ENCODE measurements around the gene ARFGEF3.

The ARFGEF3 gene

DNA sequence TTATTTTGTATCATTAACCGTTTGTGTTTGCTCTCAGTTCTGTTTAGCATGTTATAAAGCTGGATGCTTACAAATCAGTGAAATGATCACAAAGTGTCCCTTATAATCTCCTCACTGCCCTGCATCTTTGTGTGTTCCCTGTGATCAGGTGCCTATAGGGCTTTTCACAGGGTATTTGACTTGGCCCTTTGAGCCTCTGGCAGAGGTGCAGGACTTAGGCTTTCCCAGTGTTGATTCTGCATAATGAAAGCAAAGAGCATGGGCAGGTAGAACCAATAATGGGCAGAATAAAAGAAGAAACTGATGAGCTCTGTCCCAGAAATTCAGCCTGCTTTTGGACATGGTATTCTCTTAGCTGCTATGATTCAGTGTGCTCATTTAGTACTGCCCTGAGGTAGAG, 73.5 kb downstream of the ARFGEF3 start:
- H3K4me3 Mint-ChIP-seq, result no peak overlapping the region
- no peaks in the 10 kb centered on the region for H3K36me3 Mint-ChIP-seq (ENCODE audit: low read depth)
- no peak for ATAC-seq
- H3K27ac Mint-ChIP-seq, result no peak overlapping the region
- peaks cover 6% of the 10 kb centered on the region for H3K27me3 Mint-ChIP-seq
- no peaks in the 10 kb centered on the region for H3K4me1 Mint-ChIP-seq
- no peak for DNase-seq
- no peaks in the 10 kb centered on the region for H3K9me3 Mint-ChIP-seq

DNA sequence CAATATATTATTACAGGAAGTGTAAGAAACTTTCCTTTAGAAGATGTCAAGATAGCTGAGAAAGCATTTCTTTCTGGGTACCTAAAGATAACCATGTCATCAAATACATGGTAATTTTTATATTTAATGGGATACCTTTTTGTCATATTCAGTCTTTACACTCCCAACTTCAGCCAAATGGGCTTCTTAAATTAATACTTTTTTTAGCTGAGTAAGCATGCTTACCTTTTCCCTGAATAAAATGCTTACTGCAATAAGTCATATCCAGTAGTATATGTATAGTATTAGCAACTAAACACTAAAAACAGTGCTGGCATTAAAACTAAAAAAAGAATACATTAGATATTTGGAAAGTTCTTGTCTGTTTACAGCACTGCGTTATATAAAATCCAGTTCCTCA, 74.0 kb downstream of the ARFGEF3 start:
- no peaks in the 10 kb centered on the region for H3K36me3 Mint-ChIP-seq (ENCODE audit: low read depth)
- H3K27ac Mint-ChIP-seq, result no peak overlapping the region
- DNase-seq (no peak), ATAC-seq (no peak)
- H3K9me3 Mint-ChIP-seq, result no peaks in the 10 kb centered on the region
- H3K4me3 Mint-ChIP-seq, result no peak overlapping the region
- H3K4me1 Mint-ChIP-seq, result no peaks in the 10 kb centered on the region
- H3K27me3 Mint-ChIP-seq, result peaks cover 6% of the 10 kb centered on the region

DNA sequence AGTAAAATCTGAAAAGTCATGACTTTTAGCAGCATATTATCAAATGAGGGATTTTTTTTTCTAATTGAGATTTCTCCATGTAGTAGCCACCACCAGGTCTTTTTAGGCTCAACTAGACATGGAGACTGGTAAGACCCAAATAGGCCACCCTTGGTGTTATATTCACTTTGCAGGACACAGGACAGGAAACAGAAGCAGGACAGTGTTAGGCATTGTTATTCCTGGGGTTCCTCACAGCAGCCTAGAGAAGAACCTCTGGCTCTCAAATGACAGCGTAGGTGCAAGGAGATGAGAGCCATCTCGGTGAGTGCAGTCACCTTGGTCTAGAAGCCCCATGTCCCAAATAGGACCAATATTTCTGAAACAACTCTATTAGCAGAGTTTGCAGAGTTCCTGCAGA, 75.7 kb downstream of the ARFGEF3 start:
- no peaks in the 10 kb centered on the region for H3K36me3 Mint-ChIP-seq (ENCODE audit: low read depth)
- no peak overlapping the region for H3K4me3 Mint-ChIP-seq
- H3K4me1 Mint-ChIP-seq, result no peaks in the 10 kb centered on the region
- H3K27ac Mint-ChIP-seq, result no peak overlapping the region
- no peak for DNase-seq
- peaks cover 7% of the 10 kb centered on the region for H3K27me3 Mint-ChIP-seq
- no peak for ATAC-seq
- H3K9me3 Mint-ChIP-seq, result no peaks in the 10 kb centered on the region

DNA sequence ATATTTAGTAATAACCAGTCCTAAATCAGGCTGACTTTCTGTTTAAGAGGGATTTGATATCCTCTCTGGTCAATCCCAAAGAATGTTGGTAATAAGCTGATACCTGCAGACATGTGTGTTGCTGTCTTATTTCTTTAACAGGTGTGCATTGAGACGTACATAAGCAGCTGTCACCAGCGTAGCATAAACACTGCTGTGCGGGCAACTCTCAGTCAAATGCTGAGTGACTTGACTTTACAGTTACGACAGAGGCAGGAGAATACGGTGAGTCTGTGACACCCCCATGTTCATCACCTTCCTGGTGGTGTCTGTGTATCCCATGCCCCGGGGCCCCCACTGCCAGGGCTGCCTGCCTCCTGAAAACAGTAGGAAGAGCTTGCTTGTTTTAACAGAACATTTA, 76.6 kb downstream of the ARFGEF3 start:
- ATAC-seq (no peak), DNase-seq (no peak)
- H3K36me3 Mint-ChIP-seq (ENCODE audit: low read depth), result no peaks in the 10 kb centered on the region
- H3K27me3 Mint-ChIP-seq, result peaks cover 12% of the 10 kb centered on the region
- H3K9me3 Mint-ChIP-seq, result no peaks in the 10 kb centered on the region
- no peaks in the 10 kb centered on the region for H3K4me1 Mint-ChIP-seq
- no peak overlapping the region for H3K4me3 Mint-ChIP-seq
- H3K27ac Mint-ChIP-seq, result no peak overlapping the region

DNA sequence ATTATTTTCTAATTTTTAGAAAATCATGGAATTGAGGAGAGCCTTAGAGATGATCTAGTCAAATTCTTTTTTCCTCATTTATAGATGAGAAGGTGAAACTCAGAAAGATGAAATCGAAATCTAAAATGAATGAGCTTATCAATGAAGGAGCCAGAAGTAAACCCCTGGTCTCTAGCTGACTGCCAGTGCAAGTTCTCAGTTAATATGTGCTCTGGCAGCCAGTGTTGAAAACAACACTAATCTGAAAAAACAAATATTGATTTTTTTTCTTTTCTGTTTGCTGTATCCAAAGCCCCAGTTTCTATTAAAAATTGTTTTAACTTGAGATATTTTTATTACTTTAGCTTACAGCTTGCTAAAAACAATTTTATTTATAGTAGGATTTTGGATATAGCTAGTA, 78.0 kb downstream of the ARFGEF3 start:
- DNase-seq (no peak), ATAC-seq (no peak)
- Mint-ChIP-seq H3K27me3 (peaks cover 13% of the 10 kb centered on the region), H3K4me3 (no peak overlapping the region), H3K27ac (no peak overlapping the region), H3K36me3 (ENCODE audit: low read depth) (no peaks in the 10 kb centered on the region), H3K4me1 (no peaks in the 10 kb centered on the region), H3K9me3 (no peaks in the 10 kb centered on the region)

DNA sequence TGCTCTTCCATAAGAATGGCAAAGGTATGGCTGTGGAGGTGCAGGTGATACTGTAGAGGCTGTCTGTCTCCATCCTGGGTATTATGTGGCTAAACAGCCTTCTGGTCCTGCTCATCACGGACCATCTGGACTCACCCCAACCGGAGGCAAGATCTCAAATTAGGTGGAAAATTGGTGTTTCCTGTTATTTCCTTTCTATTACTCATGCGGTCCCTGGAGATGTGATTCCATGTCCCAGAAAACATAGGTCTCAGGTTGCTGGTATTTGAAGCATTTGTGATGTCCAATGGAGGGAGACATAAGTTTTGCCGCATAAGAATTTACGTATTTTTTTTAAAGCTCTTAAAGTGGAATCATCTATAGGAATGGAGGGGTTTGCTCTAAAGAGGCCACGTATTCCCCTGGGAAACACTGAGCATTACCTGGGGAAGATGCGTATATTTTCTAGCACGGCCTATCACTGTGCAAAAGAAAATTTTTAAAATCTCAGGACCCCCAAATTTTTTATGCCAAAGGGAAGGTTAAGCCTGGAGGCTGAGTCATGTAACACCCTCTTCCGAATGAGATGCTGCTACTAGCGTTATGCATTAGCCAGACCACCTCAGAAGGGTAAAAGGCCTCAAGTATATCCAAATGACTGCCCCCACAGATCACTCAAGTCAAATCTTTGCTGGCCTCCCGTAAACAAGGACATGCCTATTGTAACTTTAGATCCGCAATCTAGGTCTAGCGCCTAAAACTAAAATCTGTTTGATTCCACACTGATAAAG, 78.9 kb downstream of the ARFGEF3 start:
- Mint-ChIP-seq H3K27ac (no peak overlapping the region), H3K27me3 (peaks cover 13% of the 10 kb centered on the region), H3K36me3 (ENCODE audit: low read depth) (no peaks in the 10 kb centered on the region), H3K4me1 (no peaks in the 10 kb centered on the region), H3K4me3 (no peak overlapping the region), H3K9me3 (no peaks in the 10 kb centered on the region)
- no peak for DNase-seq
- ATAC-seq, result no peak

DNA sequence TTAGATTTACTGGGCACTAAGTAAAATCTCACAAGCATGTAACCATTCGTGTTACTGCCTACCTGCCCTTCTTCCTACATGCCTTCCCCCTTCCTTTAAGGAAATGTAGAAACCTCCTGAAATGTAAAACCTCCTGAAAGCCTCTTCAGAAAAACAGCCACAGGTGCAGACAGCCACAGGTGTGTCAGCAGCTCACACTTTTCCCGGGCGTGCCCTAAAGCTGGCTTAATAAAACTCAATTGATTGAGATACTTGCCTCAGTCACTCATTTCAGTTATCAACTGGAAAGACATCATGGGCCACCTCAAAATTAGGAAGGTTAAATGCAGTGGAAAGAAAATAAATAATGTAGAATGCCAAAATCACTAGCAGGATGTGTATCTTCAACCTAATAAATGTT, 79.6 kb downstream of the ARFGEF3 start:
- H3K4me1 Mint-ChIP-seq, result no peaks in the 10 kb centered on the region
- no peak overlapping the region for H3K4me3 Mint-ChIP-seq
- ATAC-seq, result no peak
- no peak overlapping the region for H3K27ac Mint-ChIP-seq
- DNase-seq, result no peak
- no peaks in the 10 kb centered on the region for H3K36me3 Mint-ChIP-seq (ENCODE audit: low read depth)
- H3K9me3 Mint-ChIP-seq, result no peaks in the 10 kb centered on the region
- peaks cover 13% of the 10 kb centered on the region for H3K27me3 Mint-ChIP-seq

DNA sequence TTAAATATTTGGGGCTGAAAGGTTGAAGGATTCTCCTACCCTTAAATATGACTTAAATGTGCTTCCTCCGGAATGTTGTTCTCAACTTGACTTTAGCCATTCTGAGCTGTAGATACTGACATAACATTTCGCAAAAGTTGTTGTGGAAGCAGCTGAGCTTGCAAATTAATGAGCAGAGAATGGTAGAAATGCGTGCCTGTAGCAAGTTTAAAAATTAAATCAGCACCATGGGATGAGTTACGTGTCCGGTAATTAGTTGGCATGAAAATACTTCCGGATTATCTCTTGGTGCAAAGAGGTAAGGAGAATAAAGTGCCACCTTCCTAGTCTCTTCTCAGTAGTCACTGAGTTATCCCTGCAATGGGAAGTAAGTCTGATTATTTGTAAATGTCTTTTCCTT, 80.2 kb downstream of the ARFGEF3 start:
- H3K27me3 Mint-ChIP-seq, result peaks cover 13% of the 10 kb centered on the region

DNA sequence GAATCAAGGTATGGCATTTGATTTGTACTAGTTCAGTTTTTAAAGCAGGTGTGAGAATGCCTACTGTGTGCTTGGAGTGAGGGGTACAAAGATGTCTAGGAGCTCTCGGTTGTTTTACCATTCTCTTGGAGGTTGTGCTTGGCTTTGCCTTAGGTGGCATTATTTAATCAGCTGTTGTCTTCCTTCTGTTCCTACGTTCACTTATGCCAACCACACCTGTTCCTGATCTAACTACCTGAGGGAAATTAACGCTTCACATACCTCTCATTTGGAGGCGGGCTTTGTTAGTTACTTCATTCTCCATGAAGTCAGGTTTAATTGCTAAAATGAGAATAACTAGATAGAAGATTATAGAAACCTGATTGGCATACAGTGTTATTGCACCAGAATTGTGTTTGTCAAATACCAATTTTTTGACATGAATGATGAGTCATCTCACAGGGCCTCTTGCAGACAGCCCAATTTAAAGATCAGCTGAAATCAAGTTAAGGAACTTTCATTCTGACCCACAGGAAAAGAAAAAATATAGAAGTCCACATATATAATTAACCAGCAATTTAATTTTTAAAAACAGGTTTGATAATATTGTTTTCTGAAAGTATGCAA, 81.4 kb downstream of the ARFGEF3 start:
- Mint-ChIP-seq H3K4me1 (no peaks in the 10 kb centered on the region), H3K4me3 (no peak overlapping the region), H3K27ac (no peak overlapping the region), H3K36me3 (ENCODE audit: low read depth) (no peaks in the 10 kb centered on the region), H3K27me3 (peaks cover 13% of the 10 kb centered on the region), H3K9me3 (no peaks in the 10 kb centered on the region)
- no peak for ATAC-seq
- no peak for DNase-seq

More for the DNA sequence above, 80.2 kb downstream of the ARFGEF3 start:
- ATAC-seq (no peak), DNase-seq (no peak)
- Mint-ChIP-seq H3K9me3 (no peaks in the 10 kb centered on the region), H3K27ac (no peak overlapping the region), H3K36me3 (ENCODE audit: low read depth) (no peaks in the 10 kb centered on the region), H3K4me3 (no peak overlapping the region), H3K4me1 (no peaks in the 10 kb centered on the region)

DNA sequence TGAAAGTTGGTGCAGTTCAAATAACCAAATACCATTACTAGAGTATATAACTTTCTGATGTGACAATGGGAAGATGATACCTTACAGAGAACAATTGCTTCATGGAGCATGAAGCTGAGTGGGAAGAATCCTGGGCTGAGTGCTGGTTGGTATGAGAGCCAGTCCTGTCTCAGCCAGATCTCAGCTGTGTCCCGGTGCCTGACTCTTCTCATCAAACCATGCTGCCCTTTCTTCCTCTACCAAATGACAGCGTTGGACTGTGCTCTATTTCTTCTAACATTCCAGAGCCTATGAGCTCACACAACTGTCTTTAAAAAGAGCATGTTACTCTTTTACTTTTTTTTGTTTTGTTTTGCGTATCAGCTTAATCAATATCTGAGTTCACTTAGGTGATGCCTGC, 84.0 kb downstream of the ARFGEF3 start:
- Mint-ChIP-seq H3K27ac (no peak overlapping the region), H3K27me3 (peaks cover 10% of the 10 kb centered on the region), H3K4me3 (no peak overlapping the region), H3K4me1 (no peaks in the 10 kb centered on the region), H3K9me3 (no peaks in the 10 kb centered on the region), H3K36me3 (ENCODE audit: low read depth) (no peaks in the 10 kb centered on the region)
- DNase-seq (no peak), ATAC-seq (no peak)

DNA sequence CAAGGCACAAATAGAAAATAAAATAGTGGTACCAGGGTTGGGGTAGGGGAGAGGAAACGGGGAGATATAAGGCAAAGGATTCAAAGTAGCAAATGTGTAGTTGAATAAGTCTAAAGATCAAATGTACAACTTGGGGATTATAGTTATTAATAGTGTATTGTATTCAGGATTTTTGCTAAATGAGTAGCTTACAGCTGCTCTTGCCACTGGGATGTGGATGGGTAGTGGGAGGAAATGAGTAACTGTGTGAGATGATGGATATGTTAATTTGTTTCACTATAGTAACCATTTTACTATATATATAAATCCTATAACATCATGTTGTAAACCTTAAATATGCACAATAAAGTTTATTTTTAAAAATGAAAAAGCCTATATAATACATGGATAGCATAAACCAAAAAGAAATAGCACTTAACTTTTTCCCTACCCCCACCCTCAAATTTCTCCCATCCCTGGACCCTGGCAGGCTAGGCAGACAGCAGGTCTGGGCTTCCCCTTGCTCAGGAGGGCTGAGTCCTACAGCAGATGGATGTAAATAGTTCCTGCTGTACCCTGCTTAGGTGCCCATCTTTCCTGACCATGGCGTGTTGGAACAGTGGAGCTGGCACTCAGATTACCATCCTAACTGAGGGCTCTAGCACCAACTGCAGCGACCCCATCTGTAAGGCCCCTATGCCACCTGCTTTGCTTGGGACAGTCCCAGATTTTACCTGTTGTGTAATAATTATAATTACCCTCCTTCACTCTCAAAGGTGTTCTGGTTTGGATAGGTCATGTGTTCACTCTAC, 85.1 kb downstream of the ARFGEF3 start:
- peaks cover 10% of the 10 kb centered on the region for H3K27me3 Mint-ChIP-seq
- no peaks in the 10 kb centered on the region for H3K36me3 Mint-ChIP-seq (ENCODE audit: low read depth)
- DNase-seq (no peak), ATAC-seq (no peak)
- H3K4me1 Mint-ChIP-seq, result no peaks in the 10 kb centered on the region
- no peaks in the 10 kb centered on the region for H3K9me3 Mint-ChIP-seq
- H3K27ac Mint-ChIP-seq, result no peak overlapping the region
- no peak overlapping the region for H3K4me3 Mint-ChIP-seq

DNA sequence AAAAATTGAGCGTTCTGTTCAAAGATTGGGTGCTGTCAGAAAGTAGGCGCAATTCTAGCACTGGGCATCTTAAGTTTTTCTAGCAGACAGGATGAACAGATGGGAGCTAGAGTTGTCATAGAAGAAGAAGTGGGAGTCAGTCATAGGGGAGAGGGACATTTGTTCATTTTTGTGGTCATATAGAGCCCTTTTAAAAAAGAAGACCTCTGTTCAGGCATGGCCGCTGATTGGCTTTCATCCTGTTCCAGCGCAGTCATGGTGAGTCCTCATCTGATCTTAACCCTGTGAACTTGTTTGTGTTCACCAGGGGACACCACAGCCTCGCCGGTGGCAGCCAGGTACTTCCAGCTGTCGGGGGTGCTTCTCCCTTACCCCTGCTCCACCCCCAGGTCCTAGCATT, 86.3 kb downstream of the ARFGEF3 start:
- DNase-seq (no peak), ATAC-seq (no peak)
- H3K9me3 Mint-ChIP-seq, result no peaks in the 10 kb centered on the region
- peaks cover 5% of the 10 kb centered on the region for H3K27me3 Mint-ChIP-seq
- H3K27ac Mint-ChIP-seq, result no peak overlapping the region
- no peak overlapping the region for H3K4me3 Mint-ChIP-seq
- no peaks in the 10 kb centered on the region for H3K36me3 Mint-ChIP-seq (ENCODE audit: low read depth)
- no peaks in the 10 kb centered on the region for H3K4me1 Mint-ChIP-seq

DNA sequence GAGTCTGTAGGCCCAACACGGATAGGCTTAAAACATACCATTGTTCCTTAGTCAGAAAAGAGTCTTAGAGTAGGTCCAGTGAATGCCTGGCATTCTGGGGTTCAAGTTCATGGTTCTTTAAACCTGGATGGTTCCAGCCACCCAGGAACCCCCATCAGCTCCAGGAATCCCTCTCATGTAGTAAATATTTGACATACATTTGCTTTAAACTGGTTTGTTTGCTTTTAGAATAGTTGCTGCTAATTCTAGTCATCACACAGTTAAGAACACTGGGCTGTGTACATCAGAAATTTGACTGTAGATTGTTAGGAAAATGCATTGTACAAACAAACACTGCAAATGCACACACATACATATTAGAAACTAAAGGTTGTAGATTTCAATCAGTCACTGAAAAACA, 87.1 kb downstream of the ARFGEF3 start:
- H3K4me1 Mint-ChIP-seq, result no peaks in the 10 kb centered on the region

DNA sequence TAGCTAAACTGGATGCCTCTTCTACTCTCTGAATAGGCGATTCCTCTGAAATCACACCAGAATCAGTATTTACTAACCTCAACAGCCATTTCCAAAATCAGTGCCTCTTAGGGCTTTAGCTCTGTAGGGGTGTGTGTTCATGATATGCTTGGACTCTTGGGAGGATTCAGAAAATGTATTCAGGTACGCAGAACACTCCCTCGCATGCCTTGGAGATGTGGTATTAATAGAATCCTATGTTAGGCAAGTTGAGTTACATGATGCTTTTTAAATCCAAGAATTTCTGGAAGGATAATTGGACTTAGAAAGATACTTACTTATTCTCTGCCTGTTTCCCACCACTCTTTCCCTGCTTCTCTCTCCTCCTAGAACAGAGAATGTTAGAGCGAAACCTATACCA, 88.3 kb downstream of the ARFGEF3 start:
- H3K27me3 Mint-ChIP-seq, result peaks cover 2% of the 10 kb centered on the region
- no peak overlapping the region for H3K4me3 Mint-ChIP-seq
- ATAC-seq, result no peak
- no peak overlapping the region for H3K27ac Mint-ChIP-seq
- no peak for DNase-seq
- no peaks in the 10 kb centered on the region for H3K4me1 Mint-ChIP-seq
- H3K36me3 Mint-ChIP-seq (ENCODE audit: low read depth), result no peaks in the 10 kb centered on the region
- H3K9me3 Mint-ChIP-seq, result no peaks in the 10 kb centered on the region

More for the DNA sequence above, 87.1 kb downstream of the ARFGEF3 start:
- Mint-ChIP-seq H3K27ac (no peak overlapping the region), H3K27me3 (peaks cover 2% of the 10 kb centered on the region), H3K9me3 (no peaks in the 10 kb centered on the region), H3K4me3 (no peak overlapping the region), H3K36me3 (ENCODE audit: low read depth) (no peaks in the 10 kb centered on the region)
- ATAC-seq (no peak), DNase-seq (no peak)
